B cell (primary cell): ENCODE data around the gene HYAL1.
"Not testable (repeated sequence)": the region's sequence is repeated elsewhere in the genome, so short reads cannot be mapped to it uniquely, and the experiment has no call there.

Experiments
- CTCF ChIP-seq: fragments of 200-600 bp; IDR thresholded peaks from one replicate; pipeline ENCODE4 v1.8.0; 2022; ENCODE audit warnings: antibody characterized with exemption, mild to moderate bottlenecking
- EZH2 ChIP-seq: IDR thresholded peaks from 2 replicates; pipeline ENCODE4 v1.6.1; 2012; ENCODE audit warnings: borderline replicate concordance, low read depth, mild to moderate bottlenecking, moderate library complexity, low read length; ENCODE audit not compliant: insufficient read depth, poor library complexity, severe bottlenecking

- not testable (repeated sequence) for TF ChIP-seq CTCF, EZH2
Observed at GRCh38 chr3:50262200-50262599, 41.2 kb downstream of the HYAL1 start.
